Upper lobe of right lung (tissue), 1 donor: ENCODE results near the gene DNAJB4. TPM values are rescaled to one million over a fixed set of nuclear protein-coding genes. Genes with fewer than 3 reads are reported as not detected.

Experiments
- ATAC-seq: fragments of 200-7000 bp; cut with Tn5 transposase; one replicate; pipeline ENCODE4 v1.9.1; 2020; ENCODE audit warnings: mild to moderate bottlenecking, moderate library complexity
- DNase-seq: peaks from one replicate; pipeline ENCODE4 v3.0.0-alpha.2; 2020
- H3K27ac ChIP-seq: fragments of 200-600 bp; one replicate; pipeline ENCODE4 v1.8.0; 2022
- H3K27me3 ChIP-seq: fragments of 200-600 bp; one replicate; pipeline ENCODE4 v1.8.0; 2022; ENCODE audit warnings: mild to moderate bottlenecking
- H3K36me3 ChIP-seq: fragments of 200-600 bp; one replicate; pipeline ENCODE4 v1.8.0; 2022
- H3K4me1 ChIP-seq: fragments of 200-600 bp; one replicate; pipeline ENCODE4 v1.8.0; 2022
- H3K4me3 ChIP-seq: fragments of 200-600 bp; one replicate; pipeline ENCODE4 v1.8.0; 2022; ENCODE audit warnings: mild to moderate bottlenecking
- H3K9me3 ChIP-seq: fragments of 200-600 bp; one replicate; pipeline ENCODE4 v1.8.0; 2022
- CTCF ChIP-seq: fragments of 200-600 bp; IDR thresholded peaks from one replicate; pipeline ENCODE4 v1.8.0; 2022; ENCODE audit warnings: antibody characterized with exemption
- intact Hi-C: fragments of 100-400 bp; cut with DNase I; formaldehyde crosslinking; loops from one replicate; pipeline ENCODE4 v1.11.0; 2022
- total RNA-seq: library from RNA; stranded (reverse); fragmentation: NEBNext Ultra II Directional; extraction: Animal tissue kit (Norgen Biotek cat#: 25700); gene quantifications from one replicate; pipeline ENCODE4 v1.2.1, GENCODE V29; 2021
- donor health status: DM: no; HTN: yes; CAD: no; lungs with severe emphysema.

The DNAJB4 gene
- total RNA-seq, 1 donor from 2014 or later = 35.8 TPM

GRCh38 chr1:77961392-77961791, 43.3 kb upstream of the DNAJB4 start:
- H3K36me3 ChIP-seq = peaks cover 98% of the 10 kb centered on the region
- no peaks in the 10 kb centered on the region for H3K9me3 ChIP-seq
- DNase-seq = no peak
- no peak for TF ChIP-seq CTCF
- no peaks in the 10 kb centered on the region for H3K4me1 ChIP-seq
- no peaks in the 10 kb centered on the region for H3K27me3 ChIP-seq
- no peak overlapping the region for H3K27ac ChIP-seq
- H3K4me3 ChIP-seq = no peak overlapping the region
- ATAC-seq = no peak
- intact Hi-C loops = no loop called here

GRCh38 chr1:77966291-77966690, 38.4 kb upstream of the DNAJB4 start:
- Histone ChIP-seq H3K27me3 (no peaks in the 10 kb centered on the region), H3K36me3 (peaks cover 86% of the 10 kb centered on the region), H3K4me3 (no peak overlapping the region), H3K4me1 (peaks cover 7% of the 10 kb centered on the region), H3K9me3 (no peaks in the 10 kb centered on the region), H3K27ac (no peak overlapping the region)
- no peak for TF ChIP-seq CTCF
- intact Hi-C loops = no loop called here
- ATAC-seq (peak; percentile 43), DNase-seq (no peak)

DNA sequence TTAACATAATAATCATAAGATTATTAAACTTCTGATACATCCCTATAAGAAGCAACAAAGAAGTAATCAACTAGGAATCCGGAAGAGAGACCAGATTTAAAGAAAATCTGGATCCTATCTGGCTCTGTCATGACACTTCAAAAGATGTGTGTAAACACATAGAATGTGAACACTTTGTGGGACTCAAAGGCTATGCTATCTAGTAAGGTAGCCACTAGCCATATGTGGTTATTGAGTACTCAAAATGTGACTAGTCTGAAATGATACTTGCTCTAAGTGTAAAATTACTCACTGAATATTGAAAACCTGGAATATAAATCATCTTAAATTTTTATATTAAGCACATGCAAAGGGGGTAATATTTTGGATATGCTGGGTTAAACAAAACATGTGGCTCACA, 34.5 kb upstream of the DNAJB4 start:
- peaks cover 17% of the 10 kb centered on the region for H3K4me1 ChIP-seq
- intact Hi-C loops = loop anchor here (10.0 kb wide), 1 partner anchor 145 kb away; no protein-coding TSS in a partner anchor
- DNase-seq = no peak

DNA sequence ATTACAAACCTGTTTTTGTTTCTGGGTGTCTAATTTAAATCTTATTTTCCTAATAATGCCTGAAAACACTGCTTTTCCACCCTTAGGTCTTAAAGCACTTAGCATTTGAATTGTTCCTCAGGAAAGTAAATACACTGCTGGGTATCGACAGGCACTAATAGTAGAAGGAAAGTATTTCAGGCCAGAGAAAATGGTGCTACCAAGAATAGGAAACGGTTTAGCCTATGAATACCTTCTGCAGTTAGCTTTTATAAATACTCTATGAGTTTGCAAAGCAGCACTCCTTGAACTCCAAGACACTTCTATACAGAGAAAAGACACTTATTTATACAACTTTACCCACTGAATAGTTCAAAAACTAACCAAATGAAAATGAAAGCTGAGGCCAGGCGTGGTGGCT, 32.7 kb upstream of the DNAJB4 start:
- H3K4me3 ChIP-seq = no peak overlapping the region
- peaks cover 42% of the 10 kb centered on the region for H3K36me3 ChIP-seq
- DNase-seq (no peak), ATAC-seq (no peak)
- no peaks in the 10 kb centered on the region for H3K9me3 ChIP-seq
- no peak overlapping the region for H3K27ac ChIP-seq
- H3K27me3 ChIP-seq = no peaks in the 10 kb centered on the region
- no peak for TF ChIP-seq CTCF
- intact Hi-C loops = loop anchor here (10.0 kb wide), 1 partner anchor 143 kb away; no protein-coding TSS in a partner anchor
- peaks cover 32% of the 10 kb centered on the region for H3K4me1 ChIP-seq

More for the DNA sequence above, 34.5 kb upstream of the DNAJB4 start:
- H3K4me3 ChIP-seq = no peak overlapping the region
- H3K27ac ChIP-seq = no peak overlapping the region
- ATAC-seq = no peak
- H3K27me3 ChIP-seq = no peaks in the 10 kb centered on the region
- no peak for TF ChIP-seq CTCF
- H3K9me3 ChIP-seq = no peaks in the 10 kb centered on the region
- peaks cover 61% of the 10 kb centered on the region for H3K36me3 ChIP-seq

- Histone ChIP-seq H3K27ac (no peak overlapping the region), H3K36me3 (peaks cover 14% of the 10 kb centered on the region), H3K4me3 (peak overlapping the region; percentile 71), H3K4me1 (peaks cover 31% of the 10 kb centered on the region), H3K9me3 (no peaks in the 10 kb centered on the region), H3K27me3 (no peaks in the 10 kb centered on the region)
- intact Hi-C loops = loop anchor here (10.0 kb wide), 1 partner anchor 139 kb away; no protein-coding TSS in a partner anchor
- DNase-seq (no peak), ATAC-seq (no peak)
- no peak for TF ChIP-seq CTCF
These were observed 29.4 kb upstream of the DNAJB4 start for GRCh38 chr1:77975386-77975785.

GRCh38 chr1:77975907-77976306, 28.8 kb upstream of the DNAJB4 start:
- Histone ChIP-seq H3K4me3 (peak overlapping the region; percentile 71), H3K27me3 (no peaks in the 10 kb centered on the region), H3K27ac (no peak overlapping the region), H3K36me3 (peaks cover 14% of the 10 kb centered on the region), H3K9me3 (no peaks in the 10 kb centered on the region), H3K4me1 (peaks cover 36% of the 10 kb centered on the region)
- ATAC-seq (no peak), DNase-seq (no peak)
- intact Hi-C loops = loop anchor here (10.0 kb wide), 1 partner anchor 139 kb away; no protein-coding TSS in a partner anchor
- no peak for TF ChIP-seq CTCF
